ENCODE measurements around the gene LMO7. TPM values are rescaled to one million over a fixed set of nuclear protein-coding genes. Genes with fewer than 3 reads are reported as not detected.

Gene LMO7
- polyA plus RNA-seq, 1 experiment: 149 TPM

DNA sequence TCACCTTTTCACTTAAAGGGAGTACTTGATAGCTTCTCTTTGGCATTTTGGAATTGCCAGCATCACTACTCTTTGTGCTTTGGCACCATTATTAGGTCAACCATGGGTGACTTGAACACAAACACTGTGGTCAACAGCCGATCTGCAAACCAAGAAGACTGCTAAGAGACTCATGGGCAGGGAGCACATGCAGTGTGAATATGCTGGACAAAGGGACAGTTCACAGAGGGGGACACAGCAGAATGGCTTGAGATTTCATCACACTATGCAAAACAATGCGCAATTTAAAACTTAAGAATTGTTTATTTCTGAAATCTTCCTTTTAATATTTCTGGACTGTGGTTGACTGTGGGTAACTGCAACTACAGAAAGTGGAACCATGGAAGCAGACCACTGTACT, 64.4 kb downstream of the LMO7 start:
- H3K27me3 ChIP-seq (ENCODE audit: control insufficient read depth, insufficient read depth, low read length): no peaks in the 10 kb centered on the region
- POLR2A ChIA-PET: no interaction called here
- no peak for DNase-seq (ENCODE audit: low read depth)
- H3K36me3 ChIP-seq (ENCODE audit: control insufficient read depth, insufficient read depth, low read length): peaks cover 4% of the 10 kb centered on the region
- no peak overlapping the region for H3K4me3 ChIP-seq (ENCODE audit: low read depth, low read length)
- CTCF ChIA-PET: interaction anchor here (1.0 kb wide), 1 partner anchor 12 kb away, joined by 3 read pairs; no protein-coding TSS in a partner anchor
- TF ChIP-seq, protein P1, sequence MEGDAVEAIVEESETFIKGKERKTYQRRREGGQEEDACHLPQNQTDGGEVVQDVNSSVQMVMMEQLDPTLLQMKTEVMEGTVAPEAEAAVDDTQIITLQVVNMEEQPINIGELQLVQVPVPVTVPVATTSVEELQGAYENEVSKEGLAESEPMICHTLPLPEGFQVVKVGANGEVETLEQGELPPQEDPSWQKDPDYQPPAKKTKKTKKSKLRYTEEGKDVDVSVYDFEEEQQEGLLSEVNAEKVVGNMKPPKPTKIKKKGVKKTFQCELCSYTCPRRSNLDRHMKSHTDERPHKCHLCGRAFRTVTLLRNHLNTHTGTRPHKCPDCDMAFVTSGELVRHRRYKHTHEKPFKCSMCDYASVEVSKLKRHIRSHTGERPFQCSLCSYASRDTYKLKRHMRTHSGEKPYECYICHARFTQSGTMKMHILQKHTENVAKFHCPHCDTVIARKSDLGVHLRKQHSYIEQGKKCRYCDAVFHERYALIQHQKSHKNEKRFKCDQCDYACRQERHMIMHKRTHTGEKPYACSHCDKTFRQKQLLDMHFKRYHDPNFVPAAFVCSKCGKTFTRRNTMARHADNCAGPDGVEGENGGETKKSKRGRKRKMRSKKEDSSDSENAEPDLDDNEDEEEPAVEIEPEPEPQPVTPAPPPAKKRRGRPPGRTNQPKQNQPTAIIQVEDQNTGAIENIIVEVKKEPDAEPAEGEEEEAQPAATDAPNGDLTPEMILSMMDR (IDR thresholded peaks at IDR 0.05; ENCODE audit: insufficient read depth, low read depth, low read length): no peak

DNA sequence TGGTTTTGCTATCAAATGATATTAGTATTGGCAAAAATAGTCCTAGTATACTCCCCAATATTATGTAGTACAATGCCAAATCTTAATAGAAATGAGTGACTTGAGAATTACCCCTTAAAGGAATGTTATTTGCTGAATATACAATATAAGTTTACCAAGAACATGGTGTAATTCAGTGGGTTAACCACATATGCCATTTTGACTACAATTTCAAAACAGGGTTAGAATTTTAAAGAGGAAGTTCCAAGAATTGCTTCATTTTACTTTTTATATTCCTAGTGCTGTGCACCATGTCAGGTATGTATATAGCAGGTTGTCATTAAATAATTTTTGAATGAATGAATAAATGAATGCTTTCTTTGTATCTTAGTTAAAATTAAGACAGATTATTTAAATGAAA, 66.3 kb downstream of the LMO7 start:
- DNase-seq (ENCODE audit: low read depth): no peak
- POLR2A ChIA-PET: no interaction called here
- Histone ChIP-seq H3K4me3 (ENCODE audit: low read depth, low read length) (no peak overlapping the region), H3K27me3 (ENCODE audit: control insufficient read depth, insufficient read depth, low read length) (no peaks in the 10 kb centered on the region), H3K36me3 (ENCODE audit: control insufficient read depth, insufficient read depth, low read length) (peaks cover 1% of the 10 kb centered on the region)
- CTCF ChIA-PET: interaction anchor here (0.9 kb wide), 1 partner anchor 15 kb away, joined by 3 read pairs; no protein-coding TSS in a partner anchor
- TF ChIP-seq, protein P1 (IDR thresholded peaks at IDR 0.05; ENCODE audit: insufficient read depth, low read depth, low read length): no peak

DNA sequence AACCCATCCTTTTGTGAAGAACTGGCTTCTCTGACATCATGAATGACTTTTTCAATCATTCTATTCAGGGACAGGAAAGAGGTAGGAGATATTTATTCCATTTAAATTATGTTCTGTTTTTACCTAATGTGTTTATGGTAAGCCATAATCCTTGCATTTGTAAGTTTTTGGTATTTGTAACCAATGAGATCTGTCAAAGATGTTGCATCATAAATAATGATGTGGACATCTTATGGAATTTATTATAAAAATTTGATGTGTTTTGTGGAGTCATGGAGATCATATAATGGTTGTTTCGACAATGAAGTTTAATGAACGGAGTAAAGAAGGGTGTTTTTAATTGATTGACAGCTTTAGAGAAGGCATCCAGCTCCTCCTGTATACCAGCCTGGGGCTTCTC, 67.6 kb downstream of the LMO7 start:
- TF ChIP-seq, protein P1 (IDR thresholded peaks at IDR 0.05; ENCODE audit: insufficient read depth, low read depth, low read length): no peak
- no peak for DNase-seq (ENCODE audit: low read depth)
- CTCF ChIA-PET: interaction anchor here (0.6 to 4.4 kb wide), 5 partner anchors 8 to 1277 kb away, joined by 3 to 23 read pairs (median 3); no protein-coding TSS in a partner anchor
- Histone ChIP-seq H3K27me3 (ENCODE audit: control insufficient read depth, insufficient read depth, low read length) (no peaks in the 10 kb centered on the region), H3K4me3 (ENCODE audit: low read depth, low read length) (no peak overlapping the region), H3K36me3 (ENCODE audit: control insufficient read depth, insufficient read depth, low read length) (peaks cover 1% of the 10 kb centered on the region)
- POLR2A ChIA-PET: no interaction called here

DNA sequence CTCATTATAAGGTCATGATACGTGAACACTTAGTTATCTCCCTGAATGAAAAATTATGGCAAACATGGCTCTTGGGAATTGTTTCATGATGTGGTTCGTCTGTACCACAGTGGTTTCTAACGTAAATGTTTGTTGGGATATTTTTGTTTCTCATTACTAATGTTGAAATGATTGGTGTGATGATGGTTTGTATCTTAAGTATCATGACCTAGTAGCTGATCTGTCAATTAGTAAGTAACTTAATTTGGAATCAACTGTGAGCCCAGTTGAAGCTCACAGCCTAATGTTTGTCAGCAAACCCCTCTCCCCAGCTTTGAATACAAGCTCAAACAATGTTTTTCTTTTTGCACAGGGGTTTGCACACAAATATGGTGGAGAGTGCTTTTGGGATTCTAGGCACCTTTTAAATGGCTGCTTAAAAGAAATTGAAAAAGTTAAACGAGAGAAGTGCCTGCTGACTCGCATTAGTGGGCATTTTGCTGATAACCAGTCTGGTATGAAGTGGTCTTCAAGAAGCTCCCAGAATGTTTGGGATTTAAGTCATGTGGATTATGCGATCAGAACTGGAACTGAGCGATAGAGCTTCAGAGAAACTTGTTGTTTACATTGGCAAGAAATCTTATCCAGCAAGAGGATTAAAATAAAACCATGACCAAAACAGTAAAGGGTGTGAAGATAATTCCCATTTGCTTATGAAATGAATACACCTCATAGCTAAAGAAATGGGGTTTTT, 68.2 kb downstream of the LMO7 start:
- TF ChIP-seq, protein P1 (IDR thresholded peaks at IDR 0.05; ENCODE audit: insufficient read depth, low read depth, low read length): no peak
- H3K27me3 ChIP-seq (ENCODE audit: control insufficient read depth, insufficient read depth, low read length): no peaks in the 10 kb centered on the region
- no peak overlapping the region for H3K4me3 ChIP-seq (ENCODE audit: low read depth, low read length)
- H3K36me3 ChIP-seq (ENCODE audit: control insufficient read depth, insufficient read depth, low read length): peaks cover 1% of the 10 kb centered on the region
- DNase-seq (ENCODE audit: low read depth): no peak
- ChIA-PET CTCF (interaction anchor here (0.6 to 4.4 kb wide), 4 partner anchors 9 to 1276 kb away, joined by 3 to 23 read pairs (median 4); no protein-coding TSS in a partner anchor), POLR2A (no interaction called here)

DNA sequence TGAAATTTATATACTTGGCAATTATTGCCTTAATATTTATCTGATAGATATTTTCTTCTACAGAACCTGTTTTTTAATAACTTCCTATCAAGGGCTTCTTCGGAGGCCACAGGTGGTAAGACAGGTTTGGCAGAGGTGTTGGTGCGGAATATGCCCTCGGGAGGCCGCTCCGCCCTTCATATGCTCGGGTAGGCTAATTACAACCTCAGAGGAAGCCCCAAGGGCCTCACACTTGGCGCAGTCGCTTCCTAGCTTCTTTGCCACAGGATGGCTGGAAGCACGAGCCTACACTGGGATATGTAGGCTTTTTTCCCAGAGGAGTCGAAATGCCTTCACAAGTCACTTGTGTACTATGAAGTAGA, 68.8 kb downstream of the LMO7 start:
- DNase-seq (ENCODE audit: low read depth): no peak
- TF ChIP-seq, protein P1 (IDR thresholded peaks at IDR 0.05; ENCODE audit: insufficient read depth, low read depth, low read length): no peak
- Histone ChIP-seq H3K36me3 (ENCODE audit: control insufficient read depth, insufficient read depth, low read length) (peaks cover 1% of the 10 kb centered on the region), H3K4me3 (ENCODE audit: low read depth, low read length) (no peak overlapping the region), H3K27me3 (ENCODE audit: control insufficient read depth, insufficient read depth, low read length) (no peaks in the 10 kb centered on the region)
- CTCF ChIA-PET: interaction anchor here (1.2 to 4.4 kb wide), 2 partner anchors 10 to 20 kb away, joined by 4 to 23 read pairs; no protein-coding TSS in a partner anchor
- POLR2A ChIA-PET: no interaction called here
